ENCODE measurements around the gene PRKAR2B.

PRKAR2B gene

GRCh38 chr7:107104801-107105200, 60.3 kb downstream of the PRKAR2B start:
- H3K4me3 ChIP-seq (ENCODE audit: low read depth, low read length) = no peak overlapping the region
- DNase-seq (ENCODE audit: low read depth) = no peak
- TF ChIP-seq, protein P1, sequence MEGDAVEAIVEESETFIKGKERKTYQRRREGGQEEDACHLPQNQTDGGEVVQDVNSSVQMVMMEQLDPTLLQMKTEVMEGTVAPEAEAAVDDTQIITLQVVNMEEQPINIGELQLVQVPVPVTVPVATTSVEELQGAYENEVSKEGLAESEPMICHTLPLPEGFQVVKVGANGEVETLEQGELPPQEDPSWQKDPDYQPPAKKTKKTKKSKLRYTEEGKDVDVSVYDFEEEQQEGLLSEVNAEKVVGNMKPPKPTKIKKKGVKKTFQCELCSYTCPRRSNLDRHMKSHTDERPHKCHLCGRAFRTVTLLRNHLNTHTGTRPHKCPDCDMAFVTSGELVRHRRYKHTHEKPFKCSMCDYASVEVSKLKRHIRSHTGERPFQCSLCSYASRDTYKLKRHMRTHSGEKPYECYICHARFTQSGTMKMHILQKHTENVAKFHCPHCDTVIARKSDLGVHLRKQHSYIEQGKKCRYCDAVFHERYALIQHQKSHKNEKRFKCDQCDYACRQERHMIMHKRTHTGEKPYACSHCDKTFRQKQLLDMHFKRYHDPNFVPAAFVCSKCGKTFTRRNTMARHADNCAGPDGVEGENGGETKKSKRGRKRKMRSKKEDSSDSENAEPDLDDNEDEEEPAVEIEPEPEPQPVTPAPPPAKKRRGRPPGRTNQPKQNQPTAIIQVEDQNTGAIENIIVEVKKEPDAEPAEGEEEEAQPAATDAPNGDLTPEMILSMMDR (IDR thresholded peaks at IDR 0.05; ENCODE audit: control insufficient read depth, extremely low read depth, insufficient read depth) = no peak

GRCh38 chr7:107105591-107106245, 61.2 kb downstream of the PRKAR2B start:
- TF ChIP-seq, protein P1 (IDR thresholded peaks at IDR 0.05; ENCODE audit: control insufficient read depth, extremely low read depth, insufficient read depth) = no peak
- no peak for DNase-seq (ENCODE audit: low read depth)
- H3K4me3 ChIP-seq (ENCODE audit: low read depth, low read length) = no peak overlapping the region

GRCh38 chr7:107108793-107109371, 64.4 kb downstream of the PRKAR2B start:
- no peak overlapping the region for H3K4me3 ChIP-seq (ENCODE audit: low read depth, low read length)
- DNase-seq (ENCODE audit: low read depth) = no peak
- TF ChIP-seq, protein P1 (IDR thresholded peaks at IDR 0.05; ENCODE audit: control insufficient read depth, extremely low read depth, insufficient read depth) = no peak

- H3K4me3 ChIP-seq (ENCODE audit: low read depth, low read length) = no peak overlapping the region
- DNase-seq (ENCODE audit: low read depth) = no peak
- TF ChIP-seq, protein P1 (IDR thresholded peaks at IDR 0.05; ENCODE audit: control insufficient read depth, extremely low read depth, insufficient read depth) = no peak
These were observed 65.5 kb downstream of the PRKAR2B start for GRCh38 chr7:107109955-107110354.

DNA sequence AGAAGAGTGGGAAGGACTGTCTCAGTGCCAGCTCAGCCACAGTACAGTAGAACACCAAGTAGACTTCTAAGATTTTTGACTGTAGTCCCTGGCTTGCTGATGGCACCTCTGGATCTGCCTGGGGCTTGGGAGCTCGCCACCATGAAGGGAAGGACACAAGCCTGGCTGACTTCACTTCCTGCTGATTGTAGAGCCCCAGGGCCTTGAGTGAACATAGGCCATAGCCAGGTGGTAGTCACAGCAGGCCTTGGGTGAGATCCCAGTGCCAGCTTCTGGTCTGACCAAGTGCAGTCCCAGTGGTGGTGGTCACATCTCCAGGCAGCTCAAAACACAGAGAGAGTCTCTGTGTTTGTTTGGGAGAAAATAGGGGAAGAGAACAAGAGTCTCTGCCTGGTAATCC, 66.7 kb downstream of the PRKAR2B start:
- no peak for DNase-seq (ENCODE audit: low read depth)
- TF ChIP-seq, protein P1 (IDR thresholded peaks at IDR 0.05; ENCODE audit: control insufficient read depth, extremely low read depth, insufficient read depth) = no peak
- H3K4me3 ChIP-seq (ENCODE audit: low read depth, low read length) = no peak overlapping the region

DNA sequence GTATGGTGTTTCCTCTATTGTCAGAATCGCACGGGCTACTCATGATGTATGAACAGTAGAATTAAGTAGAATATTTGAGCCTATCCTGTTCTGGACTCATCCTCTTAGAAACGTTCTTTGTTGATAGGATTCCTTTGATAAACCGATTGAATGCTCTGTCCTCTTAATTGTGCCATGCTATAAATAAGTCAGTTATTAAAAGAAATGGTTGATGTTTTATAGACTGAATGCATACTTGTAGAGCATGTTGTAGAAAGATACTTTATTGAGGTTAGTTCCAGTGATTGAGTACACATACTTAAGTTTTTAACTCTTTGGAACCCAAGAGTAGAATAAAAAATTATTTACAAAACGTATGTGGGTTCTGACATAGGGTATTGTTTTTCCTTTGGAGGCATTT, 69.4 kb downstream of the PRKAR2B start:
- no peak overlapping the region for H3K4me3 ChIP-seq (ENCODE audit: low read depth, low read length)
- TF ChIP-seq, protein P1 (IDR thresholded peaks at IDR 0.05; ENCODE audit: control insufficient read depth, extremely low read depth, insufficient read depth) = no peak
- no peak for DNase-seq (ENCODE audit: low read depth)

DNA sequence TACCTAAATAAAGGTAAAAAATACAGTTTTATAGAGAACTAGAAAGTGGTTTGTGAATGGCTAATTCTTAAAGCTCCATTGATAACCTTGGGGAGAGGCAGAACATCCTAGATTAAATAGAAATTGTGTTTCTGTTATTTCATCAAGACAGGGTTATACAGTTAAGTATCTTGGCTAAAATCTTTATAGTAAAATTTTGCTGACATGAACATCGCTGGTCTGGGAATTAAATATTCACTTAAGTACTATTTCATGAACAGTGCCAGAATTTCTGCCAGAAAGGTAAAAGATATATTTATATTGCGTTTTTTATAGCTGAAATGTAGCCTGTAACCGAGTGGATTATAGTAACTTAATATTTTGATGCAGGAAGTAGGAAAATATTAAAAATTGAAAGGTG, 70.6 kb downstream of the PRKAR2B start:
- TF ChIP-seq, protein P1 (IDR thresholded peaks at IDR 0.05; ENCODE audit: control insufficient read depth, extremely low read depth, insufficient read depth) = no peak
- no peak overlapping the region for H3K4me3 ChIP-seq (ENCODE audit: low read depth, low read length)

More for the DNA sequence above, 70.6 kb downstream of the PRKAR2B start:
- DNase-seq (ENCODE audit: low read depth) = no peak

All from LNCaP clone FGC (cell line).